Epidermal melanocyte (primary cell): ENCODE data around the gene LPCAT2.
"Not testable (repeated sequence)": the region's sequence is repeated elsewhere in the genome, so short reads cannot be mapped to it uniquely, and the experiment has no call there.

ENCODE experiments used
- DNase-seq: peaks from one replicate; pipeline ENCODE4 v3.0.0; 2011; ENCODE audit warnings: low spot score; ENCODE audit not compliant: insufficient read length

LPCAT2 gene

GRCh38 chr16:55597928-55598327 is 89.1 kb downstream of the LPCAT2 start:
- no peak for DNase-seq

GRCh38 chr16:55605754-55606336 is 97.0 kb downstream of the LPCAT2 start:
- DNase-seq: no peak

GRCh38 chr16:55613613-55614335 is 104.9 kb downstream of the LPCAT2 start:
- DNase-seq: no peak

GRCh38 chr16:55615071-55615470 is 106.2 kb downstream of the LPCAT2 start:
- DNase-seq: no peak

- not testable (repeated sequence) for DNase-seq
Measured at GRCh38 chr16:55615670-55616069, 106.8 kb downstream of the LPCAT2 start.

- no peak for DNase-seq
Measured at GRCh38 chr16:55621771-55622170, 112.9 kb downstream of the LPCAT2 start.

GRCh38 chr16:55622272-55622671 is 113.4 kb downstream of the LPCAT2 start:
- DNase-seq: no peak

GRCh38 chr16:55622930-55623561 is 114.2 kb downstream of the LPCAT2 start:
- no peak for DNase-seq

GRCh38 chr16:55623640-55624039 is 114.8 kb downstream of the LPCAT2 start:
- DNase-seq: no peak

GRCh38 chr16:55624696-55625095 is 115.8 kb downstream of the LPCAT2 start:
- no peak for DNase-seq

- DNase-seq: no peak
Measured at GRCh38 chr16:55625843-55626242, 117.0 kb downstream of the LPCAT2 start.

GRCh38 chr16:55628306-55628968 is 119.6 kb downstream of the LPCAT2 start:
- no peak for DNase-seq

GRCh38 chr16:55630774-55631173 is 121.9 kb downstream of the LPCAT2 start:
- DNase-seq: no peak

- no peak for DNase-seq
Measured at GRCh38 chr16:55632259-55632658, 123.4 kb downstream of the LPCAT2 start.

GRCh38 chr16:55634193-55634592 is 125.3 kb downstream of the LPCAT2 start:
- no peak for DNase-seq
